ENCODE data around the gene CCL5.
"Not testable (repeated sequence)": the region's sequence is repeated elsewhere in the genome, so short reads cannot be mapped to it uniquely, and the experiment has no call there.

Gene CCL5

DNA sequence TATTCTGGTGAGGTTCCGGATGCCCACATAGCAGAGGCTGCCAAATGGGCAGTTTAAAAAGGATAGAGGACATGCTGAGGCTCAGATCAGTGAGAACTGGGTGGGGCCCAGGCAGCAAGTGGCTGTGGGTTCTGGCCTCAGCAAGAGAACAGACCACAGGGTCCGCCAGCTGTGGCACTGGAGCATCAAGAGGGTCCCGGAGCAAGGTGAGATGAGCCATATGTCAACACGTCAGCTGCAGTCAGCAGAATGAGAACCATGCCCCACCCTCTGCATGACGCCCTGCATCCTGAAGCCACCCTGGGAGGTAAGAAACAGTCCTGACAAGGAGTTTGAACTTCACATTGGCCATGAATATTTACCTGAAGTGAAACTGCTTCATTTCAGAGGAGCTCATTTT lies 20.1 kb upstream of the CCL5 start:
- TF ChIP-seq, protein P1, sequence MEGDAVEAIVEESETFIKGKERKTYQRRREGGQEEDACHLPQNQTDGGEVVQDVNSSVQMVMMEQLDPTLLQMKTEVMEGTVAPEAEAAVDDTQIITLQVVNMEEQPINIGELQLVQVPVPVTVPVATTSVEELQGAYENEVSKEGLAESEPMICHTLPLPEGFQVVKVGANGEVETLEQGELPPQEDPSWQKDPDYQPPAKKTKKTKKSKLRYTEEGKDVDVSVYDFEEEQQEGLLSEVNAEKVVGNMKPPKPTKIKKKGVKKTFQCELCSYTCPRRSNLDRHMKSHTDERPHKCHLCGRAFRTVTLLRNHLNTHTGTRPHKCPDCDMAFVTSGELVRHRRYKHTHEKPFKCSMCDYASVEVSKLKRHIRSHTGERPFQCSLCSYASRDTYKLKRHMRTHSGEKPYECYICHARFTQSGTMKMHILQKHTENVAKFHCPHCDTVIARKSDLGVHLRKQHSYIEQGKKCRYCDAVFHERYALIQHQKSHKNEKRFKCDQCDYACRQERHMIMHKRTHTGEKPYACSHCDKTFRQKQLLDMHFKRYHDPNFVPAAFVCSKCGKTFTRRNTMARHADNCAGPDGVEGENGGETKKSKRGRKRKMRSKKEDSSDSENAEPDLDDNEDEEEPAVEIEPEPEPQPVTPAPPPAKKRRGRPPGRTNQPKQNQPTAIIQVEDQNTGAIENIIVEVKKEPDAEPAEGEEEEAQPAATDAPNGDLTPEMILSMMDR (IDR thresholded peaks at IDR 0.05; ENCODE audit: poor library complexity, severe bottlenecking) = no peak
- peaks cover 4% of the 10 kb centered on the region for H3K4me1 ChIP-seq (ENCODE audit: insufficient read depth, poor library complexity, severe bottlenecking)
- no peak for DNase-seq (ENCODE audit: low spot score)
- no peaks in the 10 kb centered on the region for H3K27me3 ChIP-seq (ENCODE audit: insufficient read depth, poor library complexity, severe bottlenecking)
- H3K36me3 ChIP-seq (ENCODE audit: low read depth) = no peaks in the 10 kb centered on the region
- no peaks in the 10 kb centered on the region for H3K9me3 ChIP-seq (ENCODE audit: severe bottlenecking)
- ATAC-seq (ENCODE audit: low read depth) = 0 out of 3 replicates have a peak, but pooled peaks have one; percentile 17
- no peak overlapping the region for H3K4me3 ChIP-seq (ENCODE audit: severe bottlenecking)
- H3K27ac ChIP-seq (ENCODE audit: poor library complexity, severe bottlenecking) = no peak overlapping the region

DNA sequence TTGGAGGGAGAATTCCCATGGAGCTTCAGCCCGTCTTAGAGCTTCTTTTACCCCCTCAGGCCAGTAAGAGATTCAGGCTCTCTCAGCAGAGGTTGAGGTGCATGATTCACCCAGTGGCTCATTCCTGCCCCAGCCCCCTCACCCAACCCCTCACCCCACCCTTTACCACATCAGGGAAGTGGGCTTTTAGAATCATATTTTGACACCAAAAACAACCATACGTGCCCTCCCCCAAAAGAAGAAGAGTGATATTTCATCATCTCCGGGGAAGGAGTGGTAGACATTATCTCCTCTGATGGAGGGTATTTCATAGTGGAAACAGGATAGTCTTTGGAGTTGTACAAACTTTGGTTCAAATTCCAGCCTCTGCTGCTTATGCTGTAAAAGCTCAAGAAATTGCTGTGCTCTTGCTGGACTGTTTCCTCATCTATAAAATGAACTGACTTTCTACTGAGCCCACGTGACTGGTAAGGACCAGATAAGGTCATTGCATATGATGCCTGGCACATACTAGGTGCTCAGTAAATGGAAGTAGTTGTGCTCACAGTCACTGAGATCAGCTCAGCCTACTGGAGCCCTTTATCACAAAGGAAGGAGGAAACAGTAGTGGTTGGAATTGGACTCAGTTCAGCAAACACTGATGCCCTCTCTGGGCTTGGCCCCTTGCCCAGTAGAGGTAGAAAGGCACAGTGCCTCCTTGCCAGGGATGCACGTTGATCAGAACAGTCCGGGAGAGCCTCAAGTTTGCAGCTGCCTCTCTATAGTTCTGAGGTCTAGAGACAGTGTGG lies 18.3 kb upstream of the CCL5 start:
- no peak for DNase-seq (ENCODE audit: low spot score)

DNA sequence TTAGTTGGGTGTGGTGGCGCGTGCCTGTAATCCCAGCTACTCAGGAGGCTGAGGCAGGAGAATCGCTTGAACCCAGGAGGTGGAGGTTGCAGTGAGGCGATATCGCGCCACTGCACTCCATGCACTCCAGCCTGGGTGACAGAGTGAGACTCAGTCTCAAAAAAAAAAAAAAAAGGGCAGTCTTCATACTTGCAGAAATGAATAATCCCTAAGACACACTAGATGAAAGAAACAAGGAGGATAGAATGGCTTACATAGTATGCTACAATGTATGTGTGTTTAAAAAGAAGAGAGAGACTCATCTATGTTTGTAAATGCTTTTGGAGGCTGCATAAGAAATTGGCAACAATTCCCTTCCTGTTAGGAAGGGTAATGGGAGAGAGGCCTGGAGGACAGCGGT lies 17.6 kb upstream of the CCL5 start:
- not testable (repeated sequence) for H3K4me3 ChIP-seq (ENCODE audit: severe bottlenecking); H3K9me3 ChIP-seq (ENCODE audit: severe bottlenecking); H3K36me3 ChIP-seq (ENCODE audit: low read depth); H3K27me3 ChIP-seq (ENCODE audit: insufficient read depth, poor library complexity, severe bottlenecking); H3K4me1 ChIP-seq (ENCODE audit: insufficient read depth, poor library complexity, severe bottlenecking); DNase-seq (ENCODE audit: low spot score); ATAC-seq (ENCODE audit: low read depth); H3K27ac ChIP-seq (ENCODE audit: poor library complexity, severe bottlenecking)

More for the DNA sequence above, 18.3 kb upstream of the CCL5 start:
- TF ChIP-seq, protein P1 (IDR thresholded peaks at IDR 0.05; ENCODE audit: poor library complexity, severe bottlenecking) = no peak
- Histone ChIP-seq H3K4me3 (ENCODE audit: severe bottlenecking) (no peak overlapping the region), H3K27me3 (ENCODE audit: insufficient read depth, poor library complexity, severe bottlenecking) (no peaks in the 10 kb centered on the region), H3K27ac (ENCODE audit: poor library complexity, severe bottlenecking) (no peak overlapping the region), H3K4me1 (ENCODE audit: insufficient read depth, poor library complexity, severe bottlenecking) (peaks cover 4% of the 10 kb centered on the region), H3K9me3 (ENCODE audit: severe bottlenecking) (no peaks in the 10 kb centered on the region), H3K36me3 (ENCODE audit: low read depth) (no peaks in the 10 kb centered on the region)
- ATAC-seq (ENCODE audit: low read depth) = 0 out of 3 replicates have a peak, but pooled peaks have one; percentile 38

DNA sequence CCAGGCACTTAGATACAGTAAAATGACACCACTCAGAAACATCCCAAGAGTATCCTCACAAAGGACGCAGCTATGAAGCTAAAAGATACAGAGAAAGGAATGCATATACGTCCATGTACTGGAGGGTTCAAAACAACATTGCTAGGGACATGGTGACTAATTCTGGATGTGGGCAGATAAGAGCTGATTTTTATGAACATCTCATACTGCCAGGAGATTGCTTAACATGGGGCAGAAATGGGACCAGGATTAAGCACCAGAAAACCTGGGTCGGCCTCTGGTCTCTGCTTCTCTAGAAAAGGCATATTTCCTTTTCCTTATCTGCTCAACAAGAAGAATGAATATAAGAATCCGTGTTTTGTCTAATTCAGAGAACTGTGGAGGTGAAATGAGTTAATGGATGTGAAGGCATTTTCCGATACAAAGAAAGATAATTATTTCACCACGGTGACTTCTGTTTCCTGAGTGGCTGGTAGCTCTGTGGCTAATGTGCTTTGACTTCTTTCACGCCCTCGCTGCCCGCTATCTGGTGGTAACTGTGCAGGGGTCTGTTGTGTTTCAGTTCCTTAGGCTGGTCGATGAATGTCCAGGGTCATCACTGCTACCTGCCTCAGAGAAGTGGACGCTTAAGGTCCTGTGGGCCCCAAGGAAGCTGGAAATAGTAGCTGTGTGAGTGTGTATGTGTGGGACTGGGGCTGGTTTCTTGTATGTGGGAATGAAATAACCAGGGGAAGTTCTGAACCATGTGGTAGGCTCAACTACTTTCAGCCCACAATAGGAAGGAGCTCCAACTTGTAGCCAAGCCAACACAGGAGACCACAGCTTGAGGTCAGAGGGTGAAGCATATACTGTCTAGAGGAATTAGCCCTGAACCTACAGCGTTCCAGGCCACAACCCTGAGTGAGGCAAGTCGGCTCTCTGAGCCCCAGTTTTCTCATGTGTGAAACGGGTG lies 15.8 kb upstream of the CCL5 start:
- Histone ChIP-seq H3K27ac (ENCODE audit: poor library complexity, severe bottlenecking) (no peak overlapping the region), H3K36me3 (ENCODE audit: low read depth) (no peaks in the 10 kb centered on the region), H3K9me3 (ENCODE audit: severe bottlenecking) (no peaks in the 10 kb centered on the region), H3K27me3 (ENCODE audit: insufficient read depth, poor library complexity, severe bottlenecking) (no peaks in the 10 kb centered on the region), H3K4me1 (ENCODE audit: insufficient read depth, poor library complexity, severe bottlenecking) (peaks cover 4% of the 10 kb centered on the region), H3K4me3 (ENCODE audit: severe bottlenecking) (no peak overlapping the region)
- TF ChIP-seq, protein P1 (IDR thresholded peaks at IDR 0.05; ENCODE audit: poor library complexity, severe bottlenecking) = no peak
- DNase-seq (ENCODE audit: low spot score) (no peak), ATAC-seq (ENCODE audit: low read depth) (no peak)

DNA sequence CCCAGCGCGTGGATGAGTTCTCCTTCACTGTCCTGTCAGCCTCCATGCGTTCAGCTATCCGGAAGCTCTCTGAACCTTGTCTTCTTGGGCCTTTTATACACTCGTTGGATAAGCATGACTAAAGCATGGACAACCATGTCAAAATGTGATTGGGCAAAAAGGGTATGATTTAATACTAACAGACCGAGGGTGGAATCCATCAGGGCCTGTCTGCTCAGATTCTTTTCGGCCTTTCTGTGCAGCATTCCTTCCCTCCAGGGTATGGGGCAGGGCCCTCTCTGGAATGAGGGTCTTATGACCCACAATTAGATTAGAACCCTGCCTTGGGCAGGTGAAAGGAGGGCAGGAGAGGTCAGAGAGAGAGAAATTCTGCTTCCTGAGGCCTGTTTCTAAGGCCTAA lies 14.0 kb upstream of the CCL5 start:
- no peaks in the 10 kb centered on the region for H3K36me3 ChIP-seq (ENCODE audit: low read depth)
- TF ChIP-seq, protein P1 (IDR thresholded peaks at IDR 0.05; ENCODE audit: poor library complexity, severe bottlenecking) = no peak
- H3K27ac ChIP-seq (ENCODE audit: poor library complexity, severe bottlenecking) = no peak overlapping the region
- H3K4me3 ChIP-seq (ENCODE audit: severe bottlenecking) = no peak overlapping the region
- H3K27me3 ChIP-seq (ENCODE audit: insufficient read depth, poor library complexity, severe bottlenecking) = no peaks in the 10 kb centered on the region
- H3K4me1 ChIP-seq (ENCODE audit: insufficient read depth, poor library complexity, severe bottlenecking) = no peaks in the 10 kb centered on the region
- ATAC-seq (ENCODE audit: low read depth) (no peak), DNase-seq (ENCODE audit: low spot score) (no peak)
- no peaks in the 10 kb centered on the region for H3K9me3 ChIP-seq (ENCODE audit: severe bottlenecking)

Measured in RWPE2 (cell line).